Esophagus muscularis mucosa (tissue), 4 donors: ENCODE measurements around the gene NTN4. TPM values are rescaled to one million over a fixed set of nuclear protein-coding genes. Genes with fewer than 3 reads are reported as not detected.

ENCODE experiments used
- DNase-seq: peaks from one replicate; pipeline ENCODE4 v3.0.0-alpha.2; 2017; ENCODE audit errors: extremely low spot score
- H3K27ac ChIP-seq, 4 donors: fragments of 200-600 bp; sonication (generic); replicated peaks in 1 of 4; 1 replicate in 3 of 4; 2 replicates in 1 of 4; pipeline ENCODE4 v1.5.1; 2016 to 2019; ENCODE audit warnings: mild to moderate bottlenecking in 1 of 4
- H3K27me3 ChIP-seq, 4 donors: fragments of 200-600 bp; sonication (generic); one replicate each; pipeline versions ENCODE4 v1.5.1 to v1.6.0; 2016 to 2019
- H3K36me3 ChIP-seq, 4 donors: fragments of 200-600 bp; sonication (generic); one replicate each; pipeline ENCODE4 v1.5.1; 2016 to 2019
- H3K4me1 ChIP-seq, 4 donors: fragments of 200-600 bp; sonication (generic); one replicate each; pipeline ENCODE4 v1.5.1; 2016 to 2019
- H3K4me3 ChIP-seq, 4 donors: fragments of 200-600 bp; sonication (generic); 1 replicate in 2 of 4; 2 replicates in 2 of 4; pipeline ENCODE4 v1.5.1; 2016 to 2019; ENCODE audit warnings: mild to moderate bottlenecking in 4 of 4, moderate library complexity in 1 of 4
- H3K9me3 ChIP-seq, 4 donors: fragments of 200-600 bp; sonication (generic); 1 replicate in 3 of 4; 2 replicates in 1 of 4; pipeline ENCODE4 v1.5.1; 2016 to 2019
- EP300 ChIP-seq: sonication (generic); formaldehyde crosslinking; IDR thresholded peaks from one replicate; pipeline ENCODE4 v1.6.1; 2017; ENCODE audit warnings: antibody characterized with exemption
- POLR2A ChIP-seq: fragments of 450-650 bp; IDR thresholded peaks from one replicate; pipeline ENCODE4 v1.6.1; 2017; ENCODE audit warnings: antibody characterized with exemption, moderate library complexity, mild to moderate bottlenecking, low read depth
- POLR2AphosphoS5 ChIP-seq, 2 donors: sonication (generic); formaldehyde crosslinking; IDR thresholded peaks; one replicate each; pipeline ENCODE4 v1.6.1; 2017; ENCODE audit warnings: antibody characterized with exemption in 2 of 2
- WGBS: methylation state at CpG from one replicate; pipeline ENCODE4 v1.1.5; 2018; 5-methylcytosine and 5-hydroxymethylcytosine counted together
- intact Hi-C: fragments of 100-400 bp; cut with DNase I; formaldehyde crosslinking; loops from one replicate; pipeline ENCODE4 v1.15.1; 2023
- total RNA-seq, 4 donors: library from RNA; depleted of rRNA; stranded (reverse); fragments of >200 nt; gene quantifications; one replicate each; pipeline versions ENCODE4 v1.1.0 to v1.2.1, GENCODE V29; 2016
- TF ChIP-seq, protein P1 (sequence below), 3 experiments: fragments of 200-600 bp in 2 of 3; fragments of 450-650 bp in 1 of 3; sonication (generic) in 2 of 3; IDR thresholded peaks; one replicate each; pipeline ENCODE4 v1.5.1; 2017 to 2019; ENCODE audit warnings: antibody characterized with exemption in 3 of 3, mild to moderate bottlenecking in 2 of 3, moderate library complexity in 1 of 3

Gene NTN4
- total RNA-seq, 4 donors from 2014 or later: 46.7 to 73.1 (median 52.7) TPM

- DNase-seq: no peak
- TF ChIP-seq POLR2A (no peak), POLR2AphosphoS5 (IDR thresholded peaks at IDR 0.05) (peak; percentile 14 to 31)
- TF ChIP-seq, protein P1, sequence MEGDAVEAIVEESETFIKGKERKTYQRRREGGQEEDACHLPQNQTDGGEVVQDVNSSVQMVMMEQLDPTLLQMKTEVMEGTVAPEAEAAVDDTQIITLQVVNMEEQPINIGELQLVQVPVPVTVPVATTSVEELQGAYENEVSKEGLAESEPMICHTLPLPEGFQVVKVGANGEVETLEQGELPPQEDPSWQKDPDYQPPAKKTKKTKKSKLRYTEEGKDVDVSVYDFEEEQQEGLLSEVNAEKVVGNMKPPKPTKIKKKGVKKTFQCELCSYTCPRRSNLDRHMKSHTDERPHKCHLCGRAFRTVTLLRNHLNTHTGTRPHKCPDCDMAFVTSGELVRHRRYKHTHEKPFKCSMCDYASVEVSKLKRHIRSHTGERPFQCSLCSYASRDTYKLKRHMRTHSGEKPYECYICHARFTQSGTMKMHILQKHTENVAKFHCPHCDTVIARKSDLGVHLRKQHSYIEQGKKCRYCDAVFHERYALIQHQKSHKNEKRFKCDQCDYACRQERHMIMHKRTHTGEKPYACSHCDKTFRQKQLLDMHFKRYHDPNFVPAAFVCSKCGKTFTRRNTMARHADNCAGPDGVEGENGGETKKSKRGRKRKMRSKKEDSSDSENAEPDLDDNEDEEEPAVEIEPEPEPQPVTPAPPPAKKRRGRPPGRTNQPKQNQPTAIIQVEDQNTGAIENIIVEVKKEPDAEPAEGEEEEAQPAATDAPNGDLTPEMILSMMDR (IDR thresholded peaks at IDR 0.05): no peak
- Histone ChIP-seq H3K4me3 (no peak overlapping the region), H3K9me3 (no peaks in the 10 kb centered on the region), H3K27ac (peak overlapping the region; percentile 63 to 82 (median 70)), H3K36me3 (peaks cover 0 to 12% (median 0%) of the 10 kb centered on the region in 4 donors), H3K27me3 (no peaks in the 10 kb centered on the region), H3K4me1 (peaks cover 14 to 55% (median 52%) of the 10 kb centered on the region in 4 donors)
- 51% methylated on average over 3 of the region's 3 CpGs for WGBS
- intact Hi-C loops: no loop called here
Measured at GRCh38 chr12:95733141-95733825, 57.3 kb downstream of the NTN4 start.

DNA sequence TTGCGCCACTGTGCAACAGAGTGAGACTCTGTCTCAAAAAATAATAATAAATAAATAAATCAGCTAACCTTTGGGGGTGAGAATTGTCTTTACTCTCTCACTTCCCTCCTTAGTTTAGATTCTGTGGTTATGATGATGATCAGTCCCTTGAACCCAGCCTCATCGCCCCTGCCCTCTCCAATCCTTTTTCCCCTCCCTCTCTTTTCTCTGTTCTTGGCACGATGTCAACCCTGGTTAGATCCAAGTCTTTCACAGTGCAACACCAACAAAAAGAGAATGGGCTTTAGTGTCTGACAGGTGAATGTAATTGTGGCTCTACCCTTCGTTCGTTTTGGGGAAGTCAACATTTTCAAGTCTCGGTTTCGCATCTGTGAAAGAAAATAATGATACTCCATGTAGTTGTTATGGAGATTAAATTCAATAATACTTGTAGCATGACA lies 59.0 kb downstream of the NTN4 start:
- intact Hi-C loops: no loop called here
- Histone ChIP-seq H3K4me1 (peaks cover 8 to 45% (median 42%) of the 10 kb centered on the region in 4 donors), H3K9me3 (no peaks in the 10 kb centered on the region), H3K36me3 (no peaks in the 10 kb centered on the region), H3K27ac (peak overlapping the region in 3 of 4 donors; percentile 8 to 82 (median 22)), H3K27me3 (no peaks in the 10 kb centered on the region), H3K4me3 (no peak overlapping the region)
- TF ChIP-seq POLR2AphosphoS5 (IDR thresholded peaks at IDR 0.05): no peak
- TF ChIP-seq, protein P1 (IDR thresholded peaks at IDR 0.05): no peak
- no peak for TF ChIP-seq EP300
- TF ChIP-seq POLR2A: no peak
- 89% methylated on average over 7 of the region's 7 CpGs for WGBS
- DNase-seq: no peak

- WGBS: 70% methylated on average over 1 of the region's 1 CpG
- intact Hi-C loops: no loop called here
Measured at GRCh38 chr12:95730457-95730856, 60.1 kb downstream of the NTN4 start.

GRCh38 chr12:95726903-95727302 lies 63.7 kb downstream of the NTN4 start:
- DNase-seq: no peak
- peaks cover 4 to 22% (median 13%) of the 10 kb centered on the region in 4 donors for H3K4me1 ChIP-seq
- H3K27ac ChIP-seq: no peak overlapping the region
- no peak overlapping the region for H3K4me3 ChIP-seq
- H3K27me3 ChIP-seq: no peaks in the 10 kb centered on the region
- H3K9me3 ChIP-seq: no peaks in the 10 kb centered on the region
- intact Hi-C loops: no loop called here
- TF ChIP-seq, protein P1 (IDR thresholded peaks at IDR 0.05): no peak
- TF ChIP-seq POLR2AphosphoS5 (IDR thresholded peaks at IDR 0.05): no peak
- no peak for TF ChIP-seq POLR2A
- TF ChIP-seq EP300: no peak
- 91% methylated on average over 2 of the region's 2 CpGs for WGBS
- no peaks in the 10 kb centered on the region for H3K36me3 ChIP-seq

More at GRCh38 chr12:95730457-95730856, 60.1 kb downstream of the NTN4 start:
- Histone ChIP-seq H3K9me3 (no peaks in the 10 kb centered on the region), H3K27ac (peak overlapping the region in 2 of 4 donors; percentile 22 to 82), H3K4me1 (peaks cover 8 to 35% (median 31%) of the 10 kb centered on the region in 4 donors), H3K36me3 (no peaks in the 10 kb centered on the region), H3K4me3 (no peak overlapping the region), H3K27me3 (no peaks in the 10 kb centered on the region)
- DNase-seq: no peak
- no peak for TF ChIP-seq POLR2A
- TF ChIP-seq, protein P1 (IDR thresholded peaks at IDR 0.05): no peak
- no peak for TF ChIP-seq EP300
- TF ChIP-seq POLR2AphosphoS5 (IDR thresholded peaks at IDR 0.05): no peak
